ENCODE results near the gene TMEM131L. TPM values are rescaled to one million over a fixed set of nuclear protein-coding genes. Genes with fewer than 3 reads are reported as not detected.

The TMEM131L gene
- total RNA-seq, 1 experiment from 2014 or later: 14.6 TPM

DNA sequence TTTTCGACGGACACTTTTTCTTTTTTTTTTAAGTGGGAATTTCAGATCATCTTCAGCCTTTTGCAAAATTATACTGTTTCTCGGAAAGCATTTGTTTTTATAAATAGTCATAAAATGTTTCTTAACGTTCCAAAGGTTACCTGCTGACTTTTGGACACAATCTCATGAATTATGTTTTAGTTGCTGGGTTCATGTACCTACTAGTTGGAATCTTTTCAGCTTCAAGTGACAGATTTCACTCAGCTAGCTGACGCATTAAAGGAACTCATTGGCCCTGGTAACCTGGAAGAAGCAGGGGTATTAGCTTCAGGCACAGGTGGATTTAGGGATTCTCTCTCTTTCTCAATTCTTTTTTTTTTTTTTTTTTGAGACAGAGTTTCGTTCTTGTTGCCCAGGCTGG lies 66.5 kb downstream of the TMEM131L start:
- Histone ChIP-seq H3K9me3 (ENCODE audit: control insufficient read depth, low read depth, low read length) (no peaks in the 10 kb centered on the region), H3K56ac (ENCODE audit: insufficient read length, low read depth, low read length) (no peak overlapping the region), H3K27ac (ENCODE audit: insufficient read length, low read depth, low read length) (no peak overlapping the region), H3K27me3 (ENCODE audit: insufficient read depth, low read length) (no peaks in the 10 kb centered on the region), H4K5ac (ENCODE audit: insufficient read length, low read depth, low read length) (no peak overlapping the region), H3K18ac (ENCODE audit: insufficient read length, low read depth, low read length) (no peak overlapping the region), H3K23ac (ENCODE audit: insufficient read length, low read depth, low read length) (no peak overlapping the region), H3K79me2 (ENCODE audit: insufficient read depth, low read length) (no peaks in the 10 kb centered on the region; the same call in 1 of the 2 replicates), H3K4ac (ENCODE audit: low read depth, low read length) (no peak overlapping the region), H3K4me1 (ENCODE audit: insufficient read depth, low read length) (peaks cover 9% of the 10 kb centered on the region), H3T11ph (ENCODE audit: low read length) (no peak overlapping the region), H3K4me2 (ENCODE audit: insufficient read depth, insufficient read length, low read length) (no peak overlapping the region), H2AFZ (ENCODE audit: low read length) (no peak overlapping the region), H4K8ac (replicated peaks; ENCODE audit: insufficient read length, low read depth, low read length) (no peak overlapping the region), H2BK120ac (ENCODE audit: low read depth, low read length, poor library complexity, severe bottlenecking) (no peak overlapping the region), H3K14ac (ENCODE audit: insufficient read depth, low read length) (no peak overlapping the region), H2BK5ac (ENCODE audit: insufficient read length, low read length) (no peak overlapping the region), H3K23me2 (ENCODE audit: insufficient read length, low read depth, low read length, poor library complexity, severe bottlenecking) (no peaks in the 10 kb centered on the region), H2BK15ac (ENCODE audit: low read depth, low read length) (no peak overlapping the region), H2BK12ac (ENCODE audit: insufficient read length, low read depth, low read length) (no peak overlapping the region), H2AK5ac (ENCODE audit: insufficient read length, low read length) (no peak overlapping the region), H2BK20ac (ENCODE audit: low read depth, low read length, poor library complexity, severe bottlenecking) (no peak overlapping the region), H3K79me1 (ENCODE audit: insufficient read depth, low read depth, low read length, poor library complexity, severe bottlenecking) (peaks cover 2% of the 10 kb centered on the region), H4K91ac (ENCODE audit: insufficient read length, low read depth, low read length) (no peak overlapping the region), H3K9ac (ENCODE audit: extremely low read depth, insufficient read length, low read length) (no peak overlapping the region), H4K20me1 (ENCODE audit: control insufficient read depth, insufficient read depth, insufficient read length) (no peaks in the 10 kb centered on the region)
- Mint-ChIP-seq H3K36me3 (ENCODE audit: insufficient read depth in 1 of 3, low read depth in 3 of 3) (peaks cover 0 to 2% (median 0%) of the 10 kb centered on the region in 3 experiments; a peak in 1 of 7 replicates), H3K9me3 (no peaks in the 10 kb centered on the region; a peak in 1 of 5 replicates), H3K4me3 (no peak overlapping the region), H3K27ac (no peak overlapping the region), H3K4me1 (peaks cover 48 to 53% of the 10 kb centered on the region in 2 experiments), H3K27me3 (ENCODE audit: low read depth) (no peaks in the 10 kb centered on the region)
- TF ChIP-seq, protein P1, sequence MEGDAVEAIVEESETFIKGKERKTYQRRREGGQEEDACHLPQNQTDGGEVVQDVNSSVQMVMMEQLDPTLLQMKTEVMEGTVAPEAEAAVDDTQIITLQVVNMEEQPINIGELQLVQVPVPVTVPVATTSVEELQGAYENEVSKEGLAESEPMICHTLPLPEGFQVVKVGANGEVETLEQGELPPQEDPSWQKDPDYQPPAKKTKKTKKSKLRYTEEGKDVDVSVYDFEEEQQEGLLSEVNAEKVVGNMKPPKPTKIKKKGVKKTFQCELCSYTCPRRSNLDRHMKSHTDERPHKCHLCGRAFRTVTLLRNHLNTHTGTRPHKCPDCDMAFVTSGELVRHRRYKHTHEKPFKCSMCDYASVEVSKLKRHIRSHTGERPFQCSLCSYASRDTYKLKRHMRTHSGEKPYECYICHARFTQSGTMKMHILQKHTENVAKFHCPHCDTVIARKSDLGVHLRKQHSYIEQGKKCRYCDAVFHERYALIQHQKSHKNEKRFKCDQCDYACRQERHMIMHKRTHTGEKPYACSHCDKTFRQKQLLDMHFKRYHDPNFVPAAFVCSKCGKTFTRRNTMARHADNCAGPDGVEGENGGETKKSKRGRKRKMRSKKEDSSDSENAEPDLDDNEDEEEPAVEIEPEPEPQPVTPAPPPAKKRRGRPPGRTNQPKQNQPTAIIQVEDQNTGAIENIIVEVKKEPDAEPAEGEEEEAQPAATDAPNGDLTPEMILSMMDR (conservative IDR thresholded peaks at IDR 0.05): no peak
- no peak for DNase-seq
- no CpG with 5 or more reads among the region's 6 CpGs for WGBS (ENCODE audit: extremely low coverage, insufficient read length, low lambda C conversion rate)

Data from H9 (cell line).